A549 (cell line): ENCODE measurements around the gene PPTC7.
"Not testable (repeated sequence)": the region's sequence is repeated elsewhere in the genome, so short reads cannot be mapped to it uniquely, and the experiment has no call there.

Experiments used
- CBX2 ChIP-seq: fragments of 200-600 bp; sonication (generic); IDR thresholded peaks from 2 replicates; pipeline ENCODE4 v1.6.1; 2016; ENCODE audit warnings: low read depth, mild to moderate bottlenecking, borderline replicate concordance
- CEBPB ChIP-seq, 2 experiments: fragments of >200 bp in 1 of 2; sonication (Bioruptor Twin) in 1 of 2; formaldehyde crosslinking in 1 of 2; IDR thresholded peaks; 2 replicates each; pipeline ENCODE4 v1.6.1; 2012 to 2016
- EP300 ChIP-seq, 2 experiments: fragments of >200 bp; sonication (Bioruptor Twin); formaldehyde crosslinking; IDR thresholded peaks; 2 replicates in 1 of 2; 3 replicates in 1 of 2; pipeline ENCODE4 v1.6.1; 2016 to 2017
- GATA3 ChIP-seq: IDR thresholded peaks from 2 replicates; pipeline ENCODE4 v1.6.1; 2012; ENCODE audit warnings: borderline replicate concordance
- JUN ChIP-seq, 2 experiments: fragments of >200 bp; sonication (Bioruptor Twin); formaldehyde crosslinking; IDR thresholded peaks; 2 replicates in 1 of 2; 3 replicates in 1 of 2; pipeline ENCODE4 v1.6.1; 2016 to 2017
- KDM1A ChIP-seq: fragments of 200-600 bp; sonication (generic); IDR thresholded peaks from 2 replicates; pipeline ENCODE4 v1.6.1; 2016; ENCODE audit warnings: low read depth, mild to moderate bottlenecking
- POLR2A ChIP-seq: IDR thresholded peaks from 2 replicates; pipeline ENCODE4 v1.6.1; 2012; ENCODE audit warnings: mild to moderate bottlenecking, low read length
- RAD21 ChIP-seq, 2 experiments: fragments of >200 bp in 1 of 2; sonication (Bioruptor Twin) in 1 of 2; formaldehyde crosslinking in 1 of 2; IDR thresholded peaks in 1 of 2; conservative IDR thresholded peaks in 1 of 2; 2 replicates in 1 of 2; 3 replicates in 1 of 2; pipeline ENCODE4 v1.6.1; 2012 to 2018; ENCODE audit warnings: inconsistent platforms in 1 of 2
- RFX5 ChIP-seq: fragments of 450-650 bp; IDR thresholded peaks from 2 replicates; pipeline ENCODE4 v1.7.1; 2014; ENCODE audit warnings: antibody characterized with exemption, mild to moderate bottlenecking, moderate library complexity
- ZFP36 ChIP-seq: fragments of 450-650 bp; IDR thresholded peaks from 2 replicates; pipeline ENCODE4 v1.6.1; 2014; ENCODE audit warnings: borderline replicate concordance; ENCODE audit not compliant: partially characterized antibody
- TF ChIP-seq, protein P1 (sequence below): fragments of 150-350 bp; IDR thresholded peaks from 2 replicates; pipeline ENCODE4 v1.6.1; 2014; ENCODE audit warnings: low read depth, mild to moderate bottlenecking, low read length
- TF ChIP-seq, protein P2 (sequence below): fragments of >200 bp; sonication (Bioruptor Twin); formaldehyde crosslinking; IDR thresholded peaks from 3 replicates; pipeline ENCODE4 v1.5.1; 2016
- TF ChIP-seq, protein P3 (sequence below): IDR thresholded peaks from 2 replicates; pipeline ENCODE4 v1.6.1; 2012

DNA sequence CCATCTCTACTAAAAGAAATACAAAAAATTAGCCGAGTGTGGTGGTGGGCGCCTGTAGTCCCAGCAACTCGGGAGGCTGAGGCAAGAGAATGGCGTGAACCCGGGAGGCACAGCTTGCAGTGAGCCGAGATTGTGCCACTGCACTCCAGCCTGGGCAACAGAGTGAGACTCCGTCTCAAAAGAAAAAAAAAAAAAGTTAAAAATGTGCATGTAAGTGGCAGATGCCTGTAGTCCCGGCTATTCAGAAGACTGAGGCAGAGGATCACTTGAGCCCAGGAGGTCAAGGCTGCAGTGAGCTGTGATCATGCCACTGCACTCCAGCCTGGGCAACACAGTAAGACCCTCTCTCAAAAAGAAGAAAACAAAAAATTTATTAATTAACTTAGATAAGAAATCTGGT lies 65.1 kb downstream of the PPTC7 start:
- TF ChIP-seq, protein P1, sequence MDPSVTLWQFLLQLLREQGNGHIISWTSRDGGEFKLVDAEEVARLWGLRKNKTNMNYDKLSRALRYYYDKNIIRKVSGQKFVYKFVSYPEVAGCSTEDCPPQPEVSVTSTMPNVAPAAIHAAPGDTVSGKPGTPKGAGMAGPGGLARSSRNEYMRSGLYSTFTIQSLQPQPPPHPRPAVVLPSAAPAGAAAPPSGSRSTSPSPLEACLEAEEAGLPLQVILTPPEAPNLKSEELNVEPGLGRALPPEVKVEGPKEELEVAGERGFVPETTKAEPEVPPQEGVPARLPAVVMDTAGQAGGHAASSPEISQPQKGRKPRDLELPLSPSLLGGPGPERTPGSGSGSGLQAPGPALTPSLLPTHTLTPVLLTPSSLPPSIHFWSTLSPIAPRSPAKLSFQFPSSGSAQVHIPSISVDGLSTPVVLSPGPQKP = not testable (repeated sequence)
- TF ChIP-seq, protein P2, sequence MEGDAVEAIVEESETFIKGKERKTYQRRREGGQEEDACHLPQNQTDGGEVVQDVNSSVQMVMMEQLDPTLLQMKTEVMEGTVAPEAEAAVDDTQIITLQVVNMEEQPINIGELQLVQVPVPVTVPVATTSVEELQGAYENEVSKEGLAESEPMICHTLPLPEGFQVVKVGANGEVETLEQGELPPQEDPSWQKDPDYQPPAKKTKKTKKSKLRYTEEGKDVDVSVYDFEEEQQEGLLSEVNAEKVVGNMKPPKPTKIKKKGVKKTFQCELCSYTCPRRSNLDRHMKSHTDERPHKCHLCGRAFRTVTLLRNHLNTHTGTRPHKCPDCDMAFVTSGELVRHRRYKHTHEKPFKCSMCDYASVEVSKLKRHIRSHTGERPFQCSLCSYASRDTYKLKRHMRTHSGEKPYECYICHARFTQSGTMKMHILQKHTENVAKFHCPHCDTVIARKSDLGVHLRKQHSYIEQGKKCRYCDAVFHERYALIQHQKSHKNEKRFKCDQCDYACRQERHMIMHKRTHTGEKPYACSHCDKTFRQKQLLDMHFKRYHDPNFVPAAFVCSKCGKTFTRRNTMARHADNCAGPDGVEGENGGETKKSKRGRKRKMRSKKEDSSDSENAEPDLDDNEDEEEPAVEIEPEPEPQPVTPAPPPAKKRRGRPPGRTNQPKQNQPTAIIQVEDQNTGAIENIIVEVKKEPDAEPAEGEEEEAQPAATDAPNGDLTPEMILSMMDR = not testable (repeated sequence)
- TF ChIP-seq RFX5; POLR2A; RAD21 (conservative IDR thresholded peaks at IDR 0.05 in 1 of 2, IDR thresholded peaks at IDR 0.05 in 1 of 2); GATA3; CEBPB (IDR thresholded peaks at IDR 0.05); JUN (IDR thresholded peaks at IDR 0.05); EP300 (IDR thresholded peaks at IDR 0.05); ZFP36; CBX2; KDM1A: not testable (repeated sequence)
- TF ChIP-seq, protein P3, sequence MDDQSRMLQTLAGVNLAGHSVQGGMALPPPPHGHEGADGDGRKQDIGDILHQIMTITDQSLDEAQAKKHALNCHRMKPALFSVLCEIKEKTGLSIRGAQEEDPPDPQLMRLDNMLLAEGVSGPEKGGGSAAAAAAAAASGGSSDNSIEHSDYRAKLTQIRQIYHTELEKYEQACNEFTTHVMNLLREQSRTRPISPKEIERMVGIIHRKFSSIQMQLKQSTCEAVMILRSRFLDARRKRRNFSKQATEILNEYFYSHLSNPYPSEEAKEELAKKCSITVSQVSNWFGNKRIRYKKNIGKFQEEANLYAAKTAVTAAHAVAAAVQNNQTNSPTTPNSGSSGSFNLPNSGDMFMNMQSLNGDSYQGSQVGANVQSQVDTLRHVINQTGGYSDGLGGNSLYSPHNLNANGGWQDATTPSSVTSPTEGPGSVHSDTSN = not testable (repeated sequence)
